ENCODE measurements around the gene CDKN1A.
"Not testable (repeated sequence)": the region's sequence is repeated elsewhere in the genome, so short reads cannot be mapped to it uniquely, and the experiment has no call there.

Gene CDKN1A

DNA sequence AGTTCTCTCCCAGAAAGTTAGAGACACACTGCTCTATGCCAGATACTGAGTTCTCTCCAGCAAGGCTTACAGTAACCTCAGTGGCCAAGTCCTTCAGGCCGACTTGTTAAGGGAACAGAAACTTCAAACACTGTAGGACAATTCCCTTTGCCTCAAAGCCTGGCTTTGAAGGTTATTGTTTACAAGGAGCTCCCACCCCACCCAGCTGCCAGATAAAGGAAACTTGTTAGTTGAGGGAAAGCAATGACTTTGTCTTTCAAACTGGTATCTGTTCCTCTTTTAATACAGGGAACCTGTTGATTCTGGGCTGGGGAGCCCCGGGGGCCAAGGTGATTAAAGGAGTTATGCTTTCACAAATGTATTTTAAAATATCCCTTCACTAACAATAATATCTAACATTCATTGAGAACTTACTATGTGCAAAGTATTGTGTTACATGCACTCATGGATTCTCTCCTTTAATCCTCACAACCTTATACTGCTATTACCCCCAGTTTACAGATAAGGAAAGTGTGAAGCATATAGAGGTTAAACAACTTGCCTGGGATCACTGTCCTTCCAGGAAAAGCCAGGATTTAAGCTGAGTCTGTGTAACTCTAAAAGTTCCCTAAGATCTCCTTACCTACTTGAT lies 27.6 kb upstream of the CDKN1A start:
- Histone ChIP-seq H3K27ac (no peak overlapping the region), H3K36me3 (no peaks in the 10 kb centered on the region), H3K27me3 (ENCODE audit: insufficient read depth, low read depth, severe bottlenecking) (peaks cover 37% of the 10 kb centered on the region), H3K4me3 (ENCODE audit: low read depth, low read length) (no peak overlapping the region), H3K9me3 (ENCODE audit: severe bottlenecking) (no peaks in the 10 kb centered on the region)
- DNase-seq: no peak
- TF ChIP-seq, protein P1, sequence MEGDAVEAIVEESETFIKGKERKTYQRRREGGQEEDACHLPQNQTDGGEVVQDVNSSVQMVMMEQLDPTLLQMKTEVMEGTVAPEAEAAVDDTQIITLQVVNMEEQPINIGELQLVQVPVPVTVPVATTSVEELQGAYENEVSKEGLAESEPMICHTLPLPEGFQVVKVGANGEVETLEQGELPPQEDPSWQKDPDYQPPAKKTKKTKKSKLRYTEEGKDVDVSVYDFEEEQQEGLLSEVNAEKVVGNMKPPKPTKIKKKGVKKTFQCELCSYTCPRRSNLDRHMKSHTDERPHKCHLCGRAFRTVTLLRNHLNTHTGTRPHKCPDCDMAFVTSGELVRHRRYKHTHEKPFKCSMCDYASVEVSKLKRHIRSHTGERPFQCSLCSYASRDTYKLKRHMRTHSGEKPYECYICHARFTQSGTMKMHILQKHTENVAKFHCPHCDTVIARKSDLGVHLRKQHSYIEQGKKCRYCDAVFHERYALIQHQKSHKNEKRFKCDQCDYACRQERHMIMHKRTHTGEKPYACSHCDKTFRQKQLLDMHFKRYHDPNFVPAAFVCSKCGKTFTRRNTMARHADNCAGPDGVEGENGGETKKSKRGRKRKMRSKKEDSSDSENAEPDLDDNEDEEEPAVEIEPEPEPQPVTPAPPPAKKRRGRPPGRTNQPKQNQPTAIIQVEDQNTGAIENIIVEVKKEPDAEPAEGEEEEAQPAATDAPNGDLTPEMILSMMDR (IDR thresholded peaks at IDR 0.05; ENCODE audit: low read depth, low read length): no peak

GRCh38 chr6:36651659-36652379 lies 26.7 kb upstream of the CDKN1A start:
- H3K27ac ChIP-seq: no peak overlapping the region
- TF ChIP-seq, protein P1 (IDR thresholded peaks at IDR 0.05; ENCODE audit: low read depth, low read length): no peak
- no peak overlapping the region for H3K4me3 ChIP-seq (ENCODE audit: low read depth, low read length)
- H3K36me3 ChIP-seq: no peaks in the 10 kb centered on the region
- no peak for DNase-seq
- peaks cover 37% of the 10 kb centered on the region for H3K27me3 ChIP-seq (ENCODE audit: insufficient read depth, low read depth, severe bottlenecking)
- no peaks in the 10 kb centered on the region for H3K9me3 ChIP-seq (ENCODE audit: severe bottlenecking)

DNA sequence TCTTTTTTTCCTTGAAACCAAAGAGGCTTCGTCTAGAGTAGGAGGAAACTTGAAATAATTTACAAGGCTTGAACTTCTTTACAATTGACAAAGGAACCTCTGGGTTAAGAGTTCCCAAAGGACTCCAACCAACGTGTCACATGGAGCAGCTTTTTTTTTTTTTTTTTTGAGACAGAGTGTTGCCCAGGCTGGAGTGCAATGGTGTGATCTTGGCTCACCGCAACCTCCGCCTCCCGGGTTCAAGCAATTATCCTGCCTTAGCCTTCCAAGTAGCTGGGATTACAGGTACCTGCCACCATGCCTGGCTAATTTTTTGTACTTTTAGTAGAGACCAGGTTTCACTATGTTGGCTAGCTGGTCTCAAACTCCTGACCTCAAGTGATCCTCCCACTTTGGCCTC lies 24.0 kb upstream of the CDKN1A start:
- H3K27me3 ChIP-seq (ENCODE audit: insufficient read depth, low read depth, severe bottlenecking): peaks cover 31% of the 10 kb centered on the region
- not testable (repeated sequence) for H3K9me3 ChIP-seq (ENCODE audit: severe bottlenecking); H3K36me3 ChIP-seq; H3K27ac ChIP-seq; H3K4me3 ChIP-seq (ENCODE audit: low read depth, low read length); DNase-seq

DNA sequence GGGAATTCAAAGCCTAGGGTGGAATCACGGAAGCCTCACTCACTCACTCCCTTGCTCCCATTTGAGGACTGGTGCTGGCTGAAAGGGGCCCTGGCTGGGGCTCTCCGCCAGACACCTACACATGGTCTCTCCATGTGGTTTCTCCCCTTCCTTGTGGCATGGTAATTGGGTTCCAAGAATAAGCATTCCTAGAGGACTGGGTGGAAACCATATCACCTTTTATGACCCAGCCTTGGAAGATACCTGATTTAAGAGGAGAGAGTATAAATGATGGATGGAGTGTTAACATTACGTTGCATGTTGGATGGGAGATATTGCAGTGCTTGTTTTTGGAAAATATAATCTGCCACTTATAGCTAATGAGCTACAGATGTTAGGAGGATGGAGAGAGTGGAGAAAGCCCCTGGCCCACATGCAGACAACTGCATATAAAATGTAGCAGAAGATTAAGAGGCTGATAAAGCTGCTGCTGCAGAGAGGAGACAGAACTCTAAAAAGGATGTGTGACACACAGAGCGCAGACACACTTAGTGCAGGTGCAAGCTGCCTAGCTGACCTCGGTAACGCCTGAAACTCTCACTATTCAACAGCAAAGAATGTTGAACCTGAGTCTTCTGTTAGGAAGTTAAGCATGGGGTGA lies 23.3 kb upstream of the CDKN1A start:
- TF ChIP-seq, protein P1 (IDR thresholded peaks at IDR 0.05; ENCODE audit: low read depth, low read length): no peak
- no peak for DNase-seq
- no peak overlapping the region for H3K27ac ChIP-seq
- no peaks in the 10 kb centered on the region for H3K36me3 ChIP-seq
- no peaks in the 10 kb centered on the region for H3K9me3 ChIP-seq (ENCODE audit: severe bottlenecking)
- peaks cover 24% of the 10 kb centered on the region for H3K27me3 ChIP-seq (ENCODE audit: insufficient read depth, low read depth, severe bottlenecking)
- no peak overlapping the region for H3K4me3 ChIP-seq (ENCODE audit: low read depth, low read length)

DNA sequence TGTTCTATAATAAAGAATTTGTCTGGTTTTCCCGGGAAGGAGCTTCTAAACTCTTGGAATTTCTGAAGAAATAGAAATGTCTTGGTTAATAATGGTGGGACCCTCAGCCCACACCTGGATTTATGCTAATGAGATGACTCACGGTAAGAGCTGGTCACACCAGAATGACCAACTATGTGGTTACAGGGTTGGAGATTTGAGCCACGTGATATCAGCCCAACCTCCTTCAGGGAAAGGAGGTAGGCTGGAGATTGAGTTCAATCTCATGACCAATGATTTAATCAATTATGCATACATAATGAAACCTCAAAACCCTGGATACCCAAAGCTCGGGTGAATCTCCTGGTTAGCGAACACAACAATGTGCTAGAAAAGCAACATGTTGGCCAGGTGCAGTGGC lies 22.1 kb upstream of the CDKN1A start:
- DNase-seq: no peak
- no peaks in the 10 kb centered on the region for H3K9me3 ChIP-seq (ENCODE audit: severe bottlenecking)
- TF ChIP-seq, protein P1 (IDR thresholded peaks at IDR 0.05; ENCODE audit: low read depth, low read length): no peak
- H3K27ac ChIP-seq: no peak overlapping the region
- peaks cover 17% of the 10 kb centered on the region for H3K27me3 ChIP-seq (ENCODE audit: insufficient read depth, low read depth, severe bottlenecking)
- H3K36me3 ChIP-seq: no peaks in the 10 kb centered on the region
- no peak overlapping the region for H3K4me3 ChIP-seq (ENCODE audit: low read depth, low read length)

GRCh38 chr6:36657271-36657670 lies 21.2 kb upstream of the CDKN1A start:
- no peak overlapping the region for H3K4me3 ChIP-seq (ENCODE audit: low read depth, low read length)
- no peak for DNase-seq
- no peaks in the 10 kb centered on the region for H3K36me3 ChIP-seq
- TF ChIP-seq, protein P1 (IDR thresholded peaks at IDR 0.05; ENCODE audit: low read depth, low read length): peak; percentile 25; the same call in 1 of the 2 replicates
- H3K9me3 ChIP-seq (ENCODE audit: severe bottlenecking): no peaks in the 10 kb centered on the region
- no peak overlapping the region for H3K27ac ChIP-seq
- peaks cover 10% of the 10 kb centered on the region for H3K27me3 ChIP-seq (ENCODE audit: insufficient read depth, low read depth, severe bottlenecking)

All from WERI-Rb-1 (cell line).